HG03432 (cell line): ENCODE measurements around the gene ATP2A1.
"Not testable (repeated sequence)": the region's sequence is repeated elsewhere in the genome, so short reads cannot be mapped to it uniquely, and the experiment has no call there.

Experiments used
- ATAC-seq: cut with Tn5 transposase; IDR thresholded peaks from one replicate; pipeline ENCODE4 v1.9.1; 2021; ENCODE audit warnings: mild to moderate bottlenecking, moderate library complexity; ENCODE audit not compliant: unreplicated experiment

Gene ATP2A1

DNA sequence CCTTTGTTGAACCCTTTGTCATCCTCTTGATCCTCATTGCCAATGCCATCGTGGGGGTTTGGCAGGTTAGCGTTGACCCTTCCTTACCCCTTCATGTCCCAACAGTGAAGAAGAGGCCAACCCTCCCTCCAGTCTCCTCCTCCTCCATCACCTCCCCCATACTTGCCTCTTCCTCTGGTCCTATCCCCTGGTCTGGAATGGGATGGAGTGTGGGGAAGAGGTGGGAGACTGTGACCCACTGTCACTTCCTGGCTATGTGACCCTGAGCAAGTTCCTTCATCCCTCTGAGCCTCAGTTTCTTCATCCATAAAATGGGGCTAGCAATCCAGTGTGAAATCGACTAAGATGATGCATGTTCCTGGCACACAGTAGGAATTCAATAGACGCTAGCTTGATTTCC is 2.7 kb downstream of the ATP2A1 start:
- ATAC-seq, result no peak

DNA sequence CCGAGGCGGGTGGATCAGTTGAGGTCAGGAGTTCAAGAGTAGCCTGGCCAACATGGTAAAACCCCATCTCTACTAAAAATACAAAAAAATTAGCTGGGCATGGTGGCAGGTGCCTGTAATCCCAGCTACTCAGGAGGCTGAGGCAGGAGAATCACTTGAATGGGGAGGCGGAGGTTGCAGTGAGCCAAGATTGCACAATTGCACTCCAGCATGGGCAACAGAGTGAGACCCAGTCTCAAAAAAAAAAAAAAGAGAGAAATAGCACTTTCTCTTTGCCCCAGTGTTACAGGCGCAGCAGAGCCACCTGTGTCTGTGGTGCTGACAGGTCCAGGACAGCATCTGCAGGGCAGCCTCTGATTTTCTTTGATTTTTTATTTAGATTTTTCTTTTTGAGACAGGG is 3.3 kb downstream of the ATP2A1 start:
- not testable (repeated sequence) for ATAC-seq

DNA sequence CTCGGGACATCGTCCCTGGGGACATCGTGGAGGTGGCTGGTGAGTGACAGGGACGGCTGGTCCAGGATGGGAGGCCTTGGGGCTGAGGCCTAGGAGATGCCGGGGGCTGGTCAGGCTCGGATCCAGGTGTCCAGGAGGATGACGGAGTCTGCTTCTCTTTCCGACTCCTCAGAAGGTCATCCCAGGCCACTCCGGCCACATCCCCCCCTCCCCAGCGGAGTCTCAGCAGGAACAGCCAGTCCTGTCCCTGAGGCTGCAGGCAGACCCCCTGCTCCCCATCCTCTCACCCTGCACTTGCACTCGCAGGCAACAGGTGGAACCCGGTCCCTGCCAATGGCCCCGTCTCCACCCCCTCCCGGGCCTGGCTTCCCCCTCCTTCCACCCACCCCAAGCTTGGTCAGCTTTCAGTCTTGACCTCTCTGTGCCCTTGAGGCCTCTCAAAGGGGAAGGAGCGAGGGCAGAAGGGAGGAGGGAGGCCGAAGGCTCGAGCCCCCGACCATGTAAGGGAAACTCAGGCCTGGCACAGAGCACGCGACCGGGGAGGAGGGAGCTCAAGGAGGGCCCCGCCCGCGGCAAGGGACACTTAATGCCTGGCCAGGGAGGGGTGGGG is 4.4 kb downstream of the ATP2A1 start:
- no peak for ATAC-seq

DNA sequence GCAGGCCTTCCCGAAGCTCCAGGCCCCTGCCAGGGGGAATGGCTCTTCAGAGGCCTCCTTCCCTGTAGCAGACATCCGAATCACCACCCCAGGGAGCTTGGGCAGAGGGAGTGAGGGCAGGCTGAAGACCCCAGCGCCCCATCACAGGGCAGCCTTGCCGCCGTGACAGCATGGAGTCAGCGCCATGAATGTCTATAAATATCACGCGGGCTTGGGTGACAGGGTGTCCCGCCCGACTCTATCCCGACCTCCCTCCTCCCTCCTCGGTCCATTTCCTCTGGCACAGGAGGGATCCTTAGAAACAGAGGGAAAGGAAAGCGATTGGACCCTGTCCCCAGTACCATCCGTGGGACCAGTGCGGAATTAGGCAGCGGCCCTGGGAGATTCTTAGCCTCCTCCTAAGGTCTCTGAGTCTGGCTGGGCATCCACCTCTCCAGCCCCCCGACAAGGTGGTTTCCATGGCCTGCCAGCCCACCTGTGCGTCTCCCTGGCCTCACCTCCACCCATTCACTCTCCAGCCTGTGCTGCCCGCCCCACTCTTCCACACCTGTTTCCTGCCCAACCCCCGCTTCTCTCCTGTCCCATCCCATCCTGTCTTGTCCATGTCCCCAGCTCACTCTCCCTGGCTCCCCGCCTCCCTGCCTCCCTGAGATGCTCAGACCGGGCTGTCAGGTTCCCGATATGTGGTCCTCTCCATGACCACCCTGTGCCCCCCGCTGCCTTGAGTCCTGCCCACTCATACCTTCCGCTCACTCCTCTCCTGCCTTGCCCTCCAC is 5.1 kb downstream of the ATP2A1 start:
- no peak for ATAC-seq

DNA sequence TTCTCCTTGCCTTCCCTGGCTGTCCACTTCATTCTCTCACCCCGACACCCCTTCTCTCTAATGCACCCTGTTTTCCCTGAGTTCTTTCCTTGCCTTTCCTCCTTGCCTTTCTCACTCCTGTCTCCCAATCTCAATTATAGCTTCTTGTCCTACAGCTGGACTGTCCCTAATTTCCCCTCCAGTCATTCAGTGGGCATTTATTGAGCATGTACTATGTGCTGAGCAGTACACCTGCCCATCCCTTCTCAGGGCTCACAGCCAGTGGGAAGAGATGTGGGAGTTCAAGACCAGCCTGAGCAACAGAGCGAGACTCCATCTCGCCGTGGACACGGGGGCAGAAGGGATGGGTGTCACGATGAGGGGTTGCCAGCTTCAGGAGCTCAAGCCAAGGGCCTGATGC is 5.8 kb downstream of the ATP2A1 start:
- ATAC-seq, result no peak

DNA sequence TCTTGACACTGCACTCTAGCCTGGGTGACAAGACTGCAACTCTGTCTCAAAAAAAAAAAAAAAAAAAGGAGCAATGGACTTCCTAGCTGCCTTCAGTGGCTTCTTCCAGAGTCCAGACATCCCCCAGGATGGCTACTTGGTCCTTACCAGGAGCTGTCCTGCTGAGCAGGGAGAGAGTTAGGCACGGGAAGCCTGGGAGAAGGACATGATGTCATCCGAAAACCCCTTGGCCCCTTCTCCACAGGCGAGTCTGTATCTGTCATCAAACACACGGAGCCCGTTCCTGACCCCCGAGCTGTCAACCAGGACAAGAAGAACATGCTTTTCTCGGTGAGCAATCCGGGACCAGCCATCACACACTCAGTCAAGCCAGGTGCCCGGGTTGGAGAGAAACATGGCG is 8.7 kb downstream of the ATP2A1 start:
- no peak for ATAC-seq

DNA sequence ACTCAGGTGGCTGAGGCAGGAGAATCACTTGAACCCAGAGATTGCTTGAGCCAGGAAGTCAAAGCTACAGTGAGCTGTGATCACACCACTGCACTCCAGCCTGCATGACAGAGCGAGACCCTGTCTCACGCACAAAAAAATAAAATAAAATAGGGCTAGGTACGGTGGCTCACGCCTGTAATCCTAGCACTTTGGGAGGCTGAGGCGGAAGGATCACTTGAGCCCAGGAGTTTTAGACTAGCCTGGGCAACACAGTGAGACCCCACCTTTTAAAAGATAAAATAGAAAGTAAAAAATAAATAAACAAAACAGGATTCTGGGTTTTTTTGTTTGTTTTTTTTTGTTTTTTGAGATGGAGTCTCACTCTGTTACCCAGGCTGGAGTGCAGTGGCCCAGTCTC is 12.1 kb downstream of the ATP2A1 start:
- ATAC-seq, result not testable (repeated sequence)

DNA sequence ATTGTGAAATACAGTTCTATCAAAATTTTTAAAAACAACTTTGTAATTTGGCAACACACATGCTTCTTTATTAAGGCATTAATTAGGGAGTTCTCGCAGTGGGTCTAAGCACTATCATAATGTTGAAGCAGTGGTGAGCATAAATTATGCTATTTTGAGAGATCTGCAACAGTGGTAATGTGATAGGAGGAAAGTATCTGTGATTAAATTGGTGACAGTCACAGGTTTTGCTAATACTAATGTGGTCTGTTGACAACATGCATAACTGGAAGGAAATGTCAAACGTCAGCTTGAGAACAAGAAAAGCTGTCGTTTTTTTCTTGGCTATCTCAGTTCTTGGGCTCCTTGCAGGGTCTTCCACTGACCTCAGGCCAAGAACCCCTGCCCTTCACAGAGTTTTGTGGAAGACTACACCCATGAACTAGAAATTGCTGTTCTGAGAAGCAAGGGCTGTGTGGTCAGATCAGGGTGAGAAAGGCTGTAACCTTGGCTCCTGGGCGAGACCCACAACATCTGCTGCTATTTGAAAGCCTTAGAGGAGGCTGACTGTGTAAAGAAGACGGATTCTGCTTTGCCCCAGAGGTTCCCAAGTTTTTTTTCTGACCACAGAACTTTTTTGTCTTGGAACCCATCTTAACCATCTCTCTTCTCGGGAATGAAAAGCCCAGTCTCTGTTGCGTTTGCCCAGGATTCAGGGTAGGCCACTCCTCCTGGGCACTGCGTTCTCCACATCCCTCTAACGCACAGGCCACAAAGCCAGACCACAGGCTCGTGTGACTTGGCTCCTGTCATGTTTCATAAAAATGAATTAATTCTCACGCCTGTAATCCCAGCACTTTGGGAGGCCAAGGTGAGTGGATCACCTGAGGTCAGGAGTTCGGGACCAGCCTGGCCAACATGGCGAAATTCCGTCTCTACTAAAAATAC is 13.9 kb downstream of the ATP2A1 start:
- no peak for ATAC-seq

DNA sequence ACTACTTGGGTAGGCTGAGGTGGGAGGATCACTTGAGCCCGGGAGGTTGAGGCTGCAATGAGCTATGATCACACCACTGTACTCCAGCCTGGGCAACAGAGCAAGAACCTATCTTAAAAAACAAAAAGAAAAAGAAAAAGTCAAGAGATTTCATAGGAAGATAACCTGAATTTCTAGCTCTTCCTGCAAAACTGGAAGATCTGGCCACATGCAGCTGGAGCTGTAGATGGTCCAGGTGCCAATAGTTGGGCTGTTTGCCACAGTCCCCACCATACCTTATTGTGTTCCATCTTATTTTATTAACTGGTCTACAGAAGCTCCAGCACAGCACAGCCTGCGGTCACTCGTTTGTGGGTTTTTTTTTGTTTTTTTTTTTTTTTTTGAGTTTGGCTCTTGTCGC is 15.0 kb downstream of the ATP2A1 start:
- no peak for ATAC-seq

DNA sequence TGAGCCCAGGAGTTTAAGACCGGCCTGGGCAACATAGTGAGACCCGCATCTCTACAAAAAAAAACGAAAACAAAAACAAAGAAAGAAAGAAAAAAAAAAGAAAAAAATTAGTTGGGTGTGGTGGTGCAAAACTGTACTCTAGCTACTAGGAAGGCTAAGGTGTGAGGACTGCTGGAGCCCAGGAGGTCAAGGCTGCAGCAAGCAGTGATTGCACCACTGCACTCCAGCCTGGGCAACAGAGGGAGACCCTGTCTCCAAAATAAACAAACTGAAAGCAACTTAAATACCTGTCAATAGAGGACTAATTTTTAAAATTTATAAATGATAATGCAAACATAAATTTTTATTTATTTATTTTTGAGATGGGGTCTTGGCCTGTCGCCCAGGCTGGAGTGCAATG is 17.3 kb downstream of the ATP2A1 start:
- ATAC-seq, result no peak

DNA sequence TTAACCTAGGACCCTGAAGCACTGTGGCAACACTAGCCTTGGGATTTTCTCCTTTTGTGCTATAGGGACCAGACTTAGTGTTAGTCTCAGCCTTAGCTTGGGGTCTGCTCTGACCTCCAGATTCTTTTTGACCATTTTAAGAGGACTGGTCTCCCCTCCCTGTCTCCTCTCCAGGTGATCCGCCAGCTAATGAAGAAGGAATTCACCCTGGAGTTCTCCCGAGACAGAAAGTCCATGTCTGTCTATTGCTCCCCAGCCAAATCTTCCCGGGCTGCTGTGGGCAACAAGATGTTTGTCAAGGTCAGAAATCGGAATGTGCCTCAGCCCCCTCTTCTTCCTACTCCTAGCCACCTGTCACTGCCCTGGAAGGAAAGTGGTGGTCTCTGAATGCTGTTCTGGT is 19.5 kb downstream of the ATP2A1 start:
- ATAC-seq, result no peak

DNA sequence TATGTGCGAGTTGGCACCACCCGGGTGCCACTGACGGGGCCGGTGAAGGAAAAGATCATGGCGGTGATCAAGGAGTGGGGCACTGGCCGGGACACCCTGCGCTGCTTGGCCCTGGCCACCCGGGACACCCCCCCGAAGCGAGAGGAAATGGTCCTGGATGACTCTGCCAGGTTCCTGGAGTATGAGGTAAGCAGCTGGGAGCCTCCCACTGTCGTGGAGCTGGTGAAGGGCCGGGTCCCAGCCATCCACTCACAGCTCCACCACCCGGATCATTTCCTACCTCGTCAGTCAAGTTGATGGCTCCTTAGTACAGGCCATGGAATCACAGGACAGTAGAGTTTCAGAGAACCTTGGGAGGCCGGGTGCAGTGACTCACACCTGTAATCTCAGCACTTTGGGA is 20.0 kb downstream of the ATP2A1 start:
- ATAC-seq, result no peak

DNA sequence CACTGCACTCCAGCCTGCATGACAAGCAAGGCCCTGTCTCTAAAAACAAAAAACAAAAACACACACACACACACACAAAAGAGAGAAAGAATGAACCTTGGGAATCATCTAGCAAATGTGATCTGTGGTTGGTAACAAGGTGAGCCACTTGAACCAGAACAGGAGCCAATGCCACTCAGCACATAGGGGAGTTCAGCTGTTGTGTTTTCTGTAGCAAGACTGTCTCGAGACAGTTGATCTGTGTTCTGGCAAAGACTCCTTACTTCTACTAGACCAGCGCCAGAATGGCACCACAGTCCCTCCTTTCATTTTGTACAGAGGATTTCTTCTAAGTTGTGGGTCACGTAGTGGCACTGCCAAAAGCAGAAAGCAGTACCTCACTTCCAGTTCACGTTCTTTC is 20.7 kb downstream of the ATP2A1 start:
- no peak for ATAC-seq

DNA sequence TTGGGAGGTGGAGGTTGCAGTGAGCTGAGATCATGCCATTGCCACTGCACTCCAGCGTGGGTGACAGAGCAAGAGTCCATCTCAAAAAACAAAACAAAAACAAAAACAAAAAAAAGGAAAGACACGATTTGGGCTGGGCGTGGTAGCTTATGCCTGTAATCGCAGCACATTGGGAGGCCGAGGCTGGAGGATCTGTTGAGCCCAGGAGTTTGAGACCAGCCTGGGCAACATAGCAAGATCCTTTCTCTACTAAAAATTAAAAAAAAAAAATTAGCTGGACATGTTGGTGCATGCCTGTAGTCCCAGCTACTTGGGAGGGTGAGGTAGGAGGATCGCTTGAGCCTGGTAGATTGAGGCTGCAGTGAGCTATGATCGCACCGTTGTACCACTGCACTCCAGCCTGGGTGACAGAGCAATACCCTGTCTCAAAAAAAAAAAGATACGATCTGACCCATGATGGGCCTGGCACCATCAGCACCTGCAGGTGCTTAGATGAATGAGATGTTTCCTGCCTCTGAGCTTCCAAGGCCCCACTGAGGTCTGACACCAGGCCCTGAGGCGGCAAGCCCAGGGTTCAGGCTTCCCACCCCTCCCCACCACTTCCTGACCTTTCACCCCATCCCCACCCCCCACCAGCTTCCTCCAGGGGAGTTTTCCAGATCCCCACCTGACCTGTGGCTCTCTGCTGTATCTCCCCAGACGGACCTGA is 21.7 kb downstream of the ATP2A1 start:
- no peak for ATAC-seq

DNA sequence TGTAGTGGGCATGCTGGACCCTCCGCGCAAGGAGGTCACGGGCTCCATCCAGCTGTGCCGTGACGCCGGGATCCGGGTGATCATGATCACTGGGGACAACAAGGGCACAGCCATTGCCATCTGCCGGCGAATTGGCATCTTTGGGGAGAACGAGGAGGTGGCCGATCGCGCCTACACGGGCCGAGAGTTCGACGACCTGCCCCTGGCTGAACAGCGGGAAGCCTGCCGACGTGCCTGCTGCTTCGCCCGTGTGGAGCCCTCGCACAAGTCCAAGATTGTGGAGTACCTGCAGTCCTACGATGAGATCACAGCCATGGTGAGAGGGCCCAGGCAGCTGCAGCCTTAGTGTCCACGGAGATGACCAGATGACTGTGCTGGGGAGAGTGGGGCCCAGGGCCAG is 22.3 kb downstream of the ATP2A1 start:
- no peak for ATAC-seq

DNA sequence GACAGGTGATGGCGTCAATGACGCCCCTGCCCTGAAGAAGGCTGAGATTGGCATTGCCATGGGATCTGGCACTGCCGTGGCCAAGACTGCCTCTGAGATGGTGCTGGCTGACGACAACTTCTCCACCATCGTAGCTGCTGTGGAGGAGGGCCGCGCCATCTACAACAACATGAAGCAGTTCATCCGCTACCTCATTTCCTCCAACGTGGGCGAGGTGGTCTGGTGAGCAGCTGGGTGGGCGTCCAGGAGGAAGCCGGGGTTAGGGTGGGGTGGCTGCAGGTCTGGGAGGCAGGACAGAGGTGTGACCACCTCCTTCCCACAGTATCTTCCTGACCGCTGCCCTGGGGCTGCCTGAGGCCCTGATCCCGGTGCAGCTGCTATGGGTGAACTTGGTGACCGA is 23.6 kb downstream of the ATP2A1 start:
- no peak for ATAC-seq

DNA sequence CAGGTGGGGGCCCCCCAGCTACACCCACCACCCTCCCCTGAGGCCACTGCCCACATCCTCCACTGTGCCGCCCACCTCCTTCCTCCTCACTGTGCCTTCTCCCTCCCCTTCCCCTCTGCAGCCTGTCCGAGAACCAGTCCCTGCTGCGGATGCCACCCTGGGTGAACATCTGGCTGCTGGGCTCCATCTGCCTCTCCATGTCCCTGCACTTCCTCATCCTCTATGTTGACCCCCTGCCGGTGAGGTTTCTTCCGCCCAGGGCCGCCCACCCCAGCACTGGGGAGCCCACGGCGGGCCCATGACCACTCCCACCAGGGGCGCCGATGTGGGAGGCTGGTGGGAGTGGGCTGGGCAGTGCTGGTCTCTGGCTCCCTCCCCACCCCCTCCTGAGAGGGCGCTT is 24.6 kb downstream of the ATP2A1 start:
- no peak for ATAC-seq

DNA sequence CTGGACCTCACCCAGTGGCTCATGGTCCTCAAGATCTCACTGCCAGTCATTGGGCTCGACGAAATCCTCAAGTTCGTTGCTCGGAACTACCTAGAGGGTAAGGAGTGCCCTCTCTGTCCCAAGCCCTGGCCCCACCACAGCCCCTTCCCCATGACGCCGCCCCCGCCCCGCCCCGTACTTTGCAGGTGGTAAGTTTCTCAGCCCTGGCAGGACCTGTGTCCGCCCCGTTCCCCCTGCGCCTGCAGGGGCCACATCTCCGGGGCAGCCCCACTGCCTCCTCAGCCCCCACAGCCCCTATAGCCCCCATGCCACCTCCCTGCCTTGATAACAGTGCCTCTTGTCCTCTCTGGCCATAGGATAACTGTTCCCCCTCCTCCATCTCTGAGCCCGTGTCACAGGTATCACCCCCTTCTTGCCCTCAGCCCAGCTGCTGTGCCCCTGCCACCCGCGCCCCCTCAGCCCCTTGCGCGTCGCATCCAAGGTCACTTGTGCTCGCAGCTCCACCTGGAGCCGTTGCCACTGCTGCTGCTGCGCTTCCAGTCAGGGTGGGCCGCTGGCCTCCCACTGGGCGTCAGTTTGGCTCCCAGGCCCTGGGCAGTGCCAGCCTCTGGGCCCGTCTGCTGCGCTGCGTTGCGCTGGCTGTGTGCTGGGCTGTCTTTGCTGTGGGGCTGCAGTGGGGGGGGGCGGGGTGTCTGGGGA is 25.2 kb downstream of the ATP2A1 start:
- ATAC-seq, result no peak

DNA sequence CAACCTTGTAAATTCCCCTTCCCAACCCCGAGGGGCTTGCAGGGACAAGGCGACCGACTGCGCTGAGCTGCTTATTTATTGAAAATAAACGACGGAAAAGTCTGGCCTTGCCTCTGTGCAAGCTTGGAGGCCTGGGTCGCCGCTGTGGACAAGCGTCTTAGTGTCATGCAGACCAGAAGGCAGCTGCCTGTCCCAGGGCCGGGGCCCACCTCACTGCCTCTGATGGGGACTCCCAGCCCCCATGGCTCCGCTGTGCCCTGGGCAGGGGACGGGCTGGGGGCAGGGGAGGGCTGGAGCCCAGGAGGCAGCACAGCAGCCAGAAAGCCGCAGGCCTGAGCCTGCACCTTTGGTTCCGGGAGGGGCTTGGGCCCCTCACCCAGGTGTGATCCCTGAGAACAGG is 26.1 kb downstream of the ATP2A1 start:
- no peak for ATAC-seq

DNA sequence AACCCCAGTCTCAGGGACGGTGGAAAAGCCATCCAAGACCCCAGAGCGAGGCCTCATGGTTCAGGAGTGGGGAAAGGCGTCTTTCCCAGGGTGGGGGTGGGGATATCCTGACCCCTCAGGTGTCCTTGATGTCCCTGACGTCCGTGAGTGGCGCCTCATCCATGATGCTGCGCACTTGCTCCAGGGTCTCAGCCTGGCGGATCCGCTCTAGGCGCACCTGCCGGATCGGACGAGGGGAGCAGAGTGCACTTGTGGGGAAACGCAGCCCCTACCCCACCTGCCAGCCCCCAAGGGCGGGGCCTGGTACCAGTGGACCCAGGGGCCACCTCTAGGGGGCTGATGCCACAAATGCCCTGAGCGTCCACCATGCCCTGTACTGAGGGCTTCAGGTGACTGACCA is 26.5 kb downstream of the ATP2A1 start:
- ATAC-seq, result no peak
